Immature natural killer cell (primary cell): ENCODE data around the gene MTF1. TPM values are rescaled to one million over a fixed set of nuclear protein-coding genes. Genes with fewer than 3 reads are reported as not detected.
A peak's percentile ranks its signal among the peaks of the same experiment; 100 is the strongest.
"Not testable (repeated sequence)": the region's sequence is repeated elsewhere in the genome, so short reads cannot be mapped to it uniquely, and the experiment has no call there.

Experiments used
- DNase-seq, 3 donors: peaks; one replicate each; pipeline ENCODE4 v3.0.0; 2022; ENCODE audit warnings: mixed read lengths in 1 of 3
- H3K27ac Mint-ChIP-seq, 6 donors: one replicate each; pipeline ENCODE4 v1.8.0; 2020; ENCODE audit warnings: mixed read lengths in 6 of 6, mild to moderate bottlenecking in 5 of 6, inconsistent platforms in 4 of 6, moderate library complexity in 3 of 6
- H3K27me3 Mint-ChIP-seq, 3 donors: one replicate each; pipeline ENCODE4 v1.8.0; 2020 to 2021; ENCODE audit warnings: low read depth in 3 of 3, mild to moderate bottlenecking in 3 of 3, mixed read lengths in 3 of 3, moderate library complexity in 3 of 3, inconsistent platforms in 1 of 3
- H3K36me3 Mint-ChIP-seq, 3 donors: one replicate each; pipeline ENCODE4 v1.8.0; 2020; ENCODE audit warnings: mixed read lengths in 3 of 3, inconsistent platforms in 2 of 3, mild to moderate bottlenecking in 2 of 3
- H3K4me1 Mint-ChIP-seq, 2 donors: one replicate each; pipeline ENCODE4 v1.8.0; 2020; ENCODE audit warnings: inconsistent platforms in 2 of 2, mild to moderate bottlenecking in 2 of 2, mixed read lengths in 2 of 2, moderate library complexity in 1 of 2
- H3K4me3 Mint-ChIP-seq, 5 donors: one replicate each; pipeline ENCODE4 v1.8.0; 2020; ENCODE audit warnings: mild to moderate bottlenecking in 5 of 5, mixed read lengths in 5 of 5, inconsistent platforms in 3 of 5, moderate library complexity in 3 of 5
- H3K9me3 Mint-ChIP-seq, 6 donors: one replicate each; pipeline ENCODE4 v1.8.0; 2020; ENCODE audit warnings: mild to moderate bottlenecking in 6 of 6, mixed read lengths in 6 of 6, inconsistent platforms in 4 of 6, moderate library complexity in 3 of 6
- polyA plus RNA-seq, 3 donors: library from polyadenylated mRNA; unstranded; fragments of 300-500 nt; fragmentation: Illumina TruSeq; gene quantifications; one replicate each; pipeline ENCODE4 v1.2.3, GENCODE V29; 2021

The MTF1 gene
- polyA plus RNA-seq, 3 donors from 2014 or later, result 7.7 to 19.0 (median 14.5) TPM

- peaks cover 0 to 2% (median 2%) of the 10 kb centered on the region in 3 donors for H3K36me3 Mint-ChIP-seq
- H3K4me3 Mint-ChIP-seq, result peak overlapping the region; percentile 56 to 72 (median 61)
- peaks cover 13 to 16% of the 10 kb centered on the region in 2 donors for H3K4me1 Mint-ChIP-seq
- H3K27ac Mint-ChIP-seq, result no peak overlapping the region
- H3K9me3 Mint-ChIP-seq, result no peaks in the 10 kb centered on the region
- H3K27me3 Mint-ChIP-seq, result peaks cover 2 to 11% (median 10%) of the 10 kb centered on the region in 3 donors
- DNase-seq, result no peak
These were observed 66.3 kb downstream of the MTF1 start for GRCh38 chr1:37792943-37793686.

GRCh38 chr1:37782491-37782890 lies 76.9 kb downstream of the MTF1 start:
- Mint-ChIP-seq H3K4me3 (no peak overlapping the region), H3K9me3 (no peaks in the 10 kb centered on the region), H3K36me3 (no peaks in the 10 kb centered on the region), H3K4me1 (no peaks in the 10 kb centered on the region), H3K27ac (no peak overlapping the region), H3K27me3 (peaks cover 3 to 8% (median 5%) of the 10 kb centered on the region in 3 donors)
- no peak for DNase-seq

GRCh38 chr1:37778654-37779053 lies 80.7 kb downstream of the MTF1 start:
- Mint-ChIP-seq H3K27ac (no peak overlapping the region), H3K4me3 (no peak overlapping the region), H3K27me3 (peaks cover 0 to 7% (median 2%) of the 10 kb centered on the region in 3 donors), H3K9me3 (no peaks in the 10 kb centered on the region), H3K4me1 (no peaks in the 10 kb centered on the region), H3K36me3 (no peaks in the 10 kb centered on the region)
- no peak for DNase-seq

GRCh38 chr1:37776946-37777516 lies 82.4 kb downstream of the MTF1 start:
- no peak overlapping the region for H3K4me3 Mint-ChIP-seq

GRCh38 chr1:37771440-37771839 lies 88.0 kb downstream of the MTF1 start:
- not testable (repeated sequence) for H3K9me3 Mint-ChIP-seq, H3K4me1 Mint-ChIP-seq, H3K27ac Mint-ChIP-seq, DNase-seq, H3K4me3 Mint-ChIP-seq, H3K36me3 Mint-ChIP-seq
- peaks cover 9 to 31% (median 10%) of the 10 kb centered on the region in 3 donors for H3K27me3 Mint-ChIP-seq

More at GRCh38 chr1:37776946-37777516, 82.4 kb downstream of the MTF1 start:
- Mint-ChIP-seq H3K27ac (no peak overlapping the region), H3K27me3 (peaks cover 0 to 14% (median under 1%) of the 10 kb centered on the region in 3 donors), H3K9me3 (no peaks in the 10 kb centered on the region), H3K4me1 (no peaks in the 10 kb centered on the region), H3K36me3 (no peaks in the 10 kb centered on the region)
- no peak for DNase-seq

GRCh38 chr1:37767488-37767887 lies 91.9 kb downstream of the MTF1 start:
- H3K9me3 Mint-ChIP-seq, result peaks cover 0 to 6% (median under 1%) of the 10 kb centered on the region in 6 donors
- DNase-seq, result no peak
- peaks cover 0 to 6% of the 10 kb centered on the region in 2 donors for H3K4me1 Mint-ChIP-seq
- no peak overlapping the region for H3K4me3 Mint-ChIP-seq
- H3K27ac Mint-ChIP-seq, result no peak overlapping the region
- no peaks in the 10 kb centered on the region for H3K36me3 Mint-ChIP-seq
- H3K27me3 Mint-ChIP-seq, result peaks cover 22 to 38% (median 24%) of the 10 kb centered on the region in 3 donors

GRCh38 chr1:37765916-37766664 lies 93.3 kb downstream of the MTF1 start:
- Mint-ChIP-seq H3K36me3 (no peaks in the 10 kb centered on the region), H3K9me3 (peaks cover 0 to 6% (median under 1%) of the 10 kb centered on the region in 6 donors), H3K4me3 (peak overlapping the region in 3 of 5 donors; percentile 8 to 44 (median 8)), H3K27me3 (peaks cover 24 to 38% (median 24%) of the 10 kb centered on the region in 3 donors), H3K4me1 (peaks cover 0 to 6% of the 10 kb centered on the region in 2 donors), H3K27ac (no peak overlapping the region)
- no peak for DNase-seq

GRCh38 chr1:37764888-37765441 lies 94.4 kb downstream of the MTF1 start, which contains the start of gene EPHA10:
Gene EPHA10, minus strand, starts transcription at chr1:37765120. Its CDS starts 54 bp downstream, at chr1:37765066.
- no peak for DNase-seq
- peak within 1 kb of the TSS in 2 of 5 donors; percentile 21 to 44 for H3K4me3 Mint-ChIP-seq
- peaks cover 19 to 38% (median 24%) of the 10 kb centered on the region in 3 donors for H3K27me3 Mint-ChIP-seq
- H3K36me3 Mint-ChIP-seq, result no peaks in the 10 kb centered on the region
- peaks cover 0 to 6% (median under 1%) of the 10 kb centered on the region in 6 donors for H3K9me3 Mint-ChIP-seq
- H3K4me1 Mint-ChIP-seq, result peaks cover 0 to 6% of the 10 kb centered on the region in 2 donors
- H3K27ac Mint-ChIP-seq, result no peak within 1 kb of the TSS

GRCh38 chr1:37764414-37764825 lies 95.0 kb downstream of the MTF1 start:
- no peak overlapping the region for H3K27ac Mint-ChIP-seq

GRCh38 chr1:37763791-37764413 lies 95.5 kb downstream of the MTF1 start:
- Mint-ChIP-seq H3K27me3 (peaks cover 17 to 35% (median 20%) of the 10 kb centered on the region in 3 donors), H3K36me3 (no peaks in the 10 kb centered on the region), H3K4me3 (peak overlapping the region in 1 of 5 donors; percentile 15), H3K4me1 (peaks cover 0 to 6% of the 10 kb centered on the region in 2 donors), H3K9me3 (peaks cover 0 to 6% (median under 1%) of the 10 kb centered on the region in 6 donors), H3K27ac (no peak overlapping the region)
- no peak for DNase-seq

More at GRCh38 chr1:37764414-37764825, 95.0 kb downstream of the MTF1 start:
- H3K4me3 Mint-ChIP-seq, result peak overlapping the region in 1 of 5 donors; percentile 15
- peak in 2 of 3 donors; percentile 7 to 15 for DNase-seq
- H3K36me3 Mint-ChIP-seq, result no peaks in the 10 kb centered on the region
- peaks cover 18 to 38% (median 23%) of the 10 kb centered on the region in 3 donors for H3K27me3 Mint-ChIP-seq
- H3K4me1 Mint-ChIP-seq, result peaks cover 0 to 6% of the 10 kb centered on the region in 2 donors
- H3K9me3 Mint-ChIP-seq, result peaks cover 0 to 6% (median under 1%) of the 10 kb centered on the region in 6 donors

- Mint-ChIP-seq H3K4me1 (peaks cover 0 to 6% of the 10 kb centered on the region in 2 donors), H3K4me3 (no peak overlapping the region)
These were observed 96.9 kb downstream of the MTF1 start for GRCh38 chr1:37762516-37762915.

GRCh38 chr1:37761416-37762095 lies 97.8 kb downstream of the MTF1 start:
- DNase-seq, result no peak
- H3K4me3 Mint-ChIP-seq, result no peak overlapping the region
- peaks cover 0 to 6% (median under 1%) of the 10 kb centered on the region in 6 donors for H3K9me3 Mint-ChIP-seq
- H3K27ac Mint-ChIP-seq, result no peak overlapping the region
- H3K27me3 Mint-ChIP-seq, result peaks cover 15 to 20% (median 17%) of the 10 kb centered on the region in 3 donors
- no peaks in the 10 kb centered on the region for H3K36me3 Mint-ChIP-seq
- H3K4me1 Mint-ChIP-seq, result peaks cover 0 to 6% of the 10 kb centered on the region in 2 donors

More at GRCh38 chr1:37762516-37762915, 96.9 kb downstream of the MTF1 start:
- Mint-ChIP-seq H3K27me3 (peaks cover 17 to 26% (median 20%) of the 10 kb centered on the region in 3 donors), H3K36me3 (no peaks in the 10 kb centered on the region), H3K27ac (no peak overlapping the region), H3K9me3 (peaks cover 0 to 6% (median under 1%) of the 10 kb centered on the region in 6 donors)
- DNase-seq, result no peak
